Osteoblast (primary cell): ENCODE data around the gene MCM8. TPM values are rescaled to one million over a fixed set of nuclear protein-coding genes. Genes with fewer than 3 reads are reported as not detected.
"Not testable (repeated sequence)": the region's sequence is repeated elsewhere in the genome, so short reads cannot be mapped to it uniquely, and the experiment has no call there.

ENCODE experiments used
- DNase-seq: peaks from one replicate; pipeline ENCODE4 v3.0.0; 2011; ENCODE audit warnings: low spot score, mixed read lengths; ENCODE audit not compliant: insufficient read length; ENCODE audit errors: missing footprints
- H2AFZ ChIP-seq: 2 replicates; pipeline ENCODE4 v1.6.0; 2011; ENCODE audit warnings: mild to moderate bottlenecking, low read length
- H3K27ac ChIP-seq: 2 replicates; pipeline ENCODE4 v1.5.1; 2011; ENCODE audit warnings: mild to moderate bottlenecking, low read depth, low read length, moderate library complexity
- H3K27me3 ChIP-seq: 2 replicates; pipeline ENCODE4 v1.6.0; 2012; ENCODE audit warnings: mild to moderate bottlenecking, control low read depth, inconsistent platforms, low read length, moderate library complexity; ENCODE audit not compliant: insufficient read depth
- H3K36me3 ChIP-seq: 2 replicates; pipeline ENCODE4 v1.5.1; 2011; ENCODE audit warnings: mild to moderate bottlenecking, low read length, control low read depth, moderate library complexity; ENCODE audit not compliant: insufficient read depth
- H3K4me1 ChIP-seq: 2 replicates; pipeline ENCODE4 v1.5.1; 2011; ENCODE audit warnings: mild to moderate bottlenecking, low read length, control low read depth, moderate library complexity; ENCODE audit not compliant: insufficient read depth
- H3K4me2 ChIP-seq: 2 replicates; pipeline ENCODE4 v1.6.0; 2011; ENCODE audit warnings: mild to moderate bottlenecking, low read length; ENCODE audit not compliant: insufficient read depth
- H3K4me3 ChIP-seq: fragments of 200-600 bp; sonication (generic); 3 replicates; pipeline ENCODE4 v1.5.1; 2012; ENCODE audit warnings: mild to moderate bottlenecking, low read length, inconsistent platforms; ENCODE audit not compliant: insufficient read depth
- H3K79me2 ChIP-seq: 2 replicates; pipeline ENCODE4 v1.6.0; 2012; ENCODE audit warnings: mild to moderate bottlenecking, low read length, control low read depth, inconsistent platforms; ENCODE audit not compliant: insufficient read depth
- H3K9me3 ChIP-seq: 2 replicates; pipeline ENCODE4 v1.5.1; 2011; ENCODE audit warnings: low read depth, low read length, control low read depth
- H4K20me1 ChIP-seq: 2 replicates; pipeline ENCODE4 v1.6.0; 2012; ENCODE audit warnings: mild to moderate bottlenecking, low read length, control low read depth; ENCODE audit not compliant: insufficient read depth
- CTCF ChIP-seq: IDR thresholded peaks from 2 replicates; pipeline ENCODE4 v1.5.1; 2011; ENCODE audit warnings: mild to moderate bottlenecking, low read depth, low read length, moderate library complexity; ENCODE audit errors: extremely low read depth
- total RNA-seq: library from RNA; depleted of rRNA; stranded (reverse); fragments of >200 nt; gene quantifications from 2 replicates; pipeline ENCODE4 v1.2.3, GENCODE V29; 2012

MCM8 gene
- total RNA-seq, 1 donor, result 3.3 TPM

- H3K4me2 ChIP-seq, result no peak overlapping the region
- peaks cover 24% of the 10 kb centered on the region for H4K20me1 ChIP-seq
- TF ChIP-seq CTCF, result no peak
Observed at GRCh38 chr20:6030453-6031080, 80.1 kb downstream of the MCM8 start.

GRCh38 chr20:6032907-6033306 is 82.5 kb downstream of the MCM8 start:
- DNase-seq, H3K4me1 ChIP-seq, H3K4me3 ChIP-seq, H2AFZ ChIP-seq, H3K27me3 ChIP-seq, H3K27ac ChIP-seq, H3K4me2 ChIP-seq, H3K9me3 ChIP-seq: not testable (repeated sequence)
- Histone ChIP-seq H3K79me2 (peaks cover 28% of the 10 kb centered on the region), H4K20me1 (peaks cover 20% of the 10 kb centered on the region), H3K36me3 (peaks cover 35% of the 10 kb centered on the region)

More at GRCh38 chr20:6030453-6031080, 80.1 kb downstream of the MCM8 start:
- no peak for DNase-seq
- no peaks in the 10 kb centered on the region for H3K27me3 ChIP-seq
- no peak overlapping the region for H3K27ac ChIP-seq
- H3K4me1 ChIP-seq, result peaks cover 8% of the 10 kb centered on the region
- H2AFZ ChIP-seq, result no peak overlapping the region
- H3K4me3 ChIP-seq, result no peak overlapping the region
- H3K79me2 ChIP-seq, result peaks cover 43% of the 10 kb centered on the region
- H3K36me3 ChIP-seq, result peaks cover 31% of the 10 kb centered on the region
- H3K9me3 ChIP-seq, result no peaks in the 10 kb centered on the region

GRCh38 chr20:6034134-6034969 is 83.9 kb downstream of the MCM8 start:
- H3K27me3 ChIP-seq, result no peaks in the 10 kb centered on the region
- H3K4me3 ChIP-seq, result no peak overlapping the region
- no peak overlapping the region for H3K4me2 ChIP-seq
- DNase-seq, result no peak
- H2AFZ ChIP-seq, result no peak overlapping the region
- peak overlapping the region; percentile 41 for H3K27ac ChIP-seq
- TF ChIP-seq CTCF, result no peak
- H3K9me3 ChIP-seq, result no peaks in the 10 kb centered on the region
- H4K20me1 ChIP-seq, result peaks cover 14% of the 10 kb centered on the region
- H3K4me1 ChIP-seq, result peaks cover 8% of the 10 kb centered on the region
- H3K36me3 ChIP-seq, result peaks cover 36% of the 10 kb centered on the region
- H3K79me2 ChIP-seq, result peaks cover 17% of the 10 kb centered on the region

DNA sequence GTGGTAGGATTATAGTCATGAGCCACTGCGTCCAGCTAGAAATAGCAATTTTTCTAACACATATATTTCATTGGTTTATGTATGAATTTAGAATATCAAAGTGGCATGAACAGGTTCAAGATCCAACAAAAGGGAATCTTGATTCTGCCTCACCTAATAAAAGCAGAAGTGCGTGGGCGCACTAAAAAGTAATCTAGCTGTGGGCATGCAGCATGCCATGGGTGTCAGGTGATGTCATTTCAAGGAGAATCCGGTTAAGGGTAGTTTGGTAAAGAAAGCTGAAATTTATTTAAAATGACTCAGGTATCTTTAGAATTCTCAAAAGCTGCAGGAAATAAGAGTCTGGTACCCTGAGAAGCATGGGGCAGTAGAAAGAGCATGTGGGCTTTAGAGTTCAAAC is 85.8 kb downstream of the MCM8 start:
- peaks cover 50% of the 10 kb centered on the region for H3K36me3 ChIP-seq
- H3K27ac ChIP-seq, result no peak overlapping the region
- no peak overlapping the region for H3K4me3 ChIP-seq
- H2AFZ ChIP-seq, result no peak overlapping the region
- DNase-seq, result no peak
- H3K27me3 ChIP-seq, result no peaks in the 10 kb centered on the region
- H3K9me3 ChIP-seq, result no peaks in the 10 kb centered on the region
- no peak for TF ChIP-seq CTCF
- peaks cover 13% of the 10 kb centered on the region for H3K79me2 ChIP-seq
- H3K4me2 ChIP-seq, result no peak overlapping the region
- peaks cover 8% of the 10 kb centered on the region for H3K4me1 ChIP-seq
- peaks cover 14% of the 10 kb centered on the region for H4K20me1 ChIP-seq
